NCI-H510A (cell line): ENCODE results near the gene MACROH2A1.

ENCODE experiments used
- DNase-seq: peaks from one replicate; lab custom pipeline; 2025; lab: John Stamatoyannopoulos, UW

The MACROH2A1 gene

GRCh38 chr5:135331612-135332011 lies 67.4 kb downstream of the MACROH2A1 start:
- DNase-seq: no peak

GRCh38 chr5:135330798-135331096 lies 68.3 kb downstream of the MACROH2A1 start:
- DNase-seq: no peak

- DNase-seq: no peak
Measured at GRCh38 chr5:135329913-135330797, 68.9 kb downstream of the MACROH2A1 start.

- DNase-seq: no peak
Measured at GRCh38 chr5:135329066-135329912, 69.7 kb downstream of the MACROH2A1 start.

GRCh38 chr5:135328128-135328687 lies 70.8 kb downstream of the MACROH2A1 start:
- no peak for DNase-seq

GRCh38 chr5:135327429-135328127 lies 71.5 kb downstream of the MACROH2A1 start:
- DNase-seq: no peak

- DNase-seq: no peak
Measured at GRCh38 chr5:135326296-135327254, 72.5 kb downstream of the MACROH2A1 start.

- no peak for DNase-seq
Measured at GRCh38 chr5:135324897-135325650, 74.0 kb downstream of the MACROH2A1 start.

- no peak for DNase-seq
Measured at GRCh38 chr5:135324160-135324559, 74.9 kb downstream of the MACROH2A1 start.

- DNase-seq: no peak
Measured at GRCh38 chr5:135323701-135324132, 75.3 kb downstream of the MACROH2A1 start.

- DNase-seq: no peak
Measured at GRCh38 chr5:135323227-135323626, 75.8 kb downstream of the MACROH2A1 start.

- no peak for DNase-seq
Measured at GRCh38 chr5:135322744-135323143, 76.3 kb downstream of the MACROH2A1 start.

GRCh38 chr5:135322271-135322670 lies 76.8 kb downstream of the MACROH2A1 start:
- DNase-seq: no peak

- no peak for DNase-seq
Measured at GRCh38 chr5:135320718-135321484, 78.1 kb downstream of the MACROH2A1 start.

- no peak for DNase-seq
Measured at GRCh38 chr5:135319928-135320606, 79.0 kb downstream of the MACROH2A1 start.

- DNase-seq: no peak
Measured at GRCh38 chr5:135319458-135319857, 79.6 kb downstream of the MACROH2A1 start.

- DNase-seq: no peak
Measured at GRCh38 chr5:135318924-135319323, 80.1 kb downstream of the MACROH2A1 start.

- DNase-seq: no peak
Measured at GRCh38 chr5:135318037-135318436, 81.0 kb downstream of the MACROH2A1 start.

- DNase-seq: no peak
Measured at GRCh38 chr5:135317286-135317685, 81.7 kb downstream of the MACROH2A1 start.
